Adipocyte (in vitro differentiated cells): Measurements from ENCODE around the gene NPY4R2.
"Not testable (repeated sequence)": the region's sequence is repeated elsewhere in the genome, so short reads cannot be mapped to it uniquely, and the experiment has no call there.

Source experiments
- DNase-seq: peaks from one replicate; pipeline ENCODE4 v3.0.0-alpha.2; 2015; ENCODE audit warnings: low read depth
- H3K27me3 ChIP-seq: replicated peaks from 2 replicates; pipeline ENCODE4 v1.7.0; 2013; ENCODE audit warnings: mild to moderate bottlenecking, low read length, moderate library complexity; ENCODE audit not compliant: control insufficient read depth, insufficient read depth
- H3K36me3 ChIP-seq: 2 replicates; pipeline ENCODE4 v1.7.0; 2013; ENCODE audit warnings: low read length, mild to moderate bottlenecking, moderate library complexity; ENCODE audit not compliant: control insufficient read depth, insufficient read depth, severe bottlenecking
- H3K4me1 ChIP-seq: 2 replicates; pipeline ENCODE4 v1.7.0; 2013; ENCODE audit warnings: mild to moderate bottlenecking, low read length, moderate library complexity; ENCODE audit not compliant: control insufficient read depth, insufficient read depth
- H3K4me3 ChIP-seq: 2 replicates; pipeline ENCODE4 v1.7.0; 2013; ENCODE audit warnings: mild to moderate bottlenecking, low read length, moderate library complexity
- H3K9ac ChIP-seq: 2 replicates; pipeline ENCODE4 v1.7.0; 2013; ENCODE audit warnings: mild to moderate bottlenecking, low read length, moderate library complexity
- H3K9me3 ChIP-seq: 2 replicates; pipeline ENCODE4 v1.7.0; 2013; ENCODE audit warnings: mild to moderate bottlenecking, low read length, moderate library complexity; ENCODE audit not compliant: control insufficient read depth

NPY4R2 gene

GRCh38 chr10:47918475-47918874 is at the start of gene NPY4R2:
Gene NPY4R2, plus strand, starts transcription at chr10:47918662. Its CDS starts 3,326 bp downstream, at chr10:47921988.
- DNase-seq, H3K27me3 ChIP-seq, H3K9ac ChIP-seq, H3K36me3 ChIP-seq, H3K9me3 ChIP-seq, H3K4me3 ChIP-seq, H3K4me1 ChIP-seq: not testable (repeated sequence)

- DNase-seq, H3K4me3 ChIP-seq, H3K27me3 ChIP-seq, H3K36me3 ChIP-seq, H3K9me3 ChIP-seq, H3K4me1 ChIP-seq, H3K9ac ChIP-seq: not testable (repeated sequence)
Measured at GRCh38 chr10:47870887-47871286, 47.6 kb upstream of the NPY4R2 start.

- not testable (repeated sequence) for DNase-seq, H3K27me3 ChIP-seq, H3K36me3 ChIP-seq, H3K9me3 ChIP-seq, H3K4me1 ChIP-seq, H3K4me3 ChIP-seq, H3K9ac ChIP-seq
Measured at GRCh38 chr10:47871485-47872180, 46.8 kb upstream of the NPY4R2 start.

- H3K36me3 ChIP-seq, H3K9ac ChIP-seq, DNase-seq, H3K4me1 ChIP-seq, H3K9me3 ChIP-seq, H3K4me3 ChIP-seq, H3K27me3 ChIP-seq: not testable (repeated sequence)
Measured at GRCh38 chr10:47872236-47872635, 46.2 kb upstream of the NPY4R2 start.

GRCh38 chr10:47884239-47884638 is 34.2 kb upstream of the NPY4R2 start:
- not testable (repeated sequence) for H3K36me3 ChIP-seq, H3K4me1 ChIP-seq, H3K9me3 ChIP-seq, H3K27me3 ChIP-seq, H3K9ac ChIP-seq, H3K4me3 ChIP-seq, DNase-seq

- not testable (repeated sequence) for H3K36me3 ChIP-seq, H3K9me3 ChIP-seq, H3K4me3 ChIP-seq, H3K9ac ChIP-seq, DNase-seq, H3K27me3 ChIP-seq, H3K4me1 ChIP-seq
Measured at GRCh38 chr10:47884934-47885333, 33.5 kb upstream of the NPY4R2 start.

- not testable (repeated sequence) for H3K27me3 ChIP-seq, H3K36me3 ChIP-seq, H3K4me3 ChIP-seq, H3K9ac ChIP-seq, H3K9me3 ChIP-seq, DNase-seq, H3K4me1 ChIP-seq
Measured at GRCh38 chr10:47886356-47886755, 32.1 kb upstream of the NPY4R2 start.

GRCh38 chr10:47886827-47887226 is 31.6 kb upstream of the NPY4R2 start:
- not testable (repeated sequence) for H3K27me3 ChIP-seq, H3K9me3 ChIP-seq, H3K9ac ChIP-seq, H3K4me3 ChIP-seq, H3K36me3 ChIP-seq, H3K4me1 ChIP-seq, DNase-seq

GRCh38 chr10:47890737-47891136 is 27.7 kb upstream of the NPY4R2 start:
- not testable (repeated sequence) for H3K36me3 ChIP-seq, H3K4me3 ChIP-seq, H3K9me3 ChIP-seq, H3K9ac ChIP-seq, DNase-seq, H3K27me3 ChIP-seq, H3K4me1 ChIP-seq

GRCh38 chr10:47892494-47893261 is 25.8 kb upstream of the NPY4R2 start:
- H3K4me3 ChIP-seq, H3K36me3 ChIP-seq, DNase-seq, H3K4me1 ChIP-seq, H3K9ac ChIP-seq, H3K27me3 ChIP-seq, H3K9me3 ChIP-seq: not testable (repeated sequence)

- not testable (repeated sequence) for H3K36me3 ChIP-seq, H3K9me3 ChIP-seq, H3K4me3 ChIP-seq, DNase-seq, H3K27me3 ChIP-seq, H3K4me1 ChIP-seq, H3K9ac ChIP-seq
Measured at GRCh38 chr10:47894571-47894970, 23.9 kb upstream of the NPY4R2 start.

GRCh38 chr10:47897813-47898212 is 20.6 kb upstream of the NPY4R2 start:
- not testable (repeated sequence) for H3K9ac ChIP-seq, H3K9me3 ChIP-seq, H3K4me1 ChIP-seq, H3K27me3 ChIP-seq, DNase-seq, H3K36me3 ChIP-seq, H3K4me3 ChIP-seq
